Measurements from ENCODE around the gene PITPNC1. TPM values are rescaled to one million over a fixed set of nuclear protein-coding genes. Genes with fewer than 3 reads are reported as not detected.
A peak's percentile ranks its signal among the peaks of the same experiment; 100 is the strongest.

PITPNC1 gene
- total RNA-seq, 4 donors from 2014 or later, result 1.6 to 6.0 (median 3.2) TPM

DNA sequence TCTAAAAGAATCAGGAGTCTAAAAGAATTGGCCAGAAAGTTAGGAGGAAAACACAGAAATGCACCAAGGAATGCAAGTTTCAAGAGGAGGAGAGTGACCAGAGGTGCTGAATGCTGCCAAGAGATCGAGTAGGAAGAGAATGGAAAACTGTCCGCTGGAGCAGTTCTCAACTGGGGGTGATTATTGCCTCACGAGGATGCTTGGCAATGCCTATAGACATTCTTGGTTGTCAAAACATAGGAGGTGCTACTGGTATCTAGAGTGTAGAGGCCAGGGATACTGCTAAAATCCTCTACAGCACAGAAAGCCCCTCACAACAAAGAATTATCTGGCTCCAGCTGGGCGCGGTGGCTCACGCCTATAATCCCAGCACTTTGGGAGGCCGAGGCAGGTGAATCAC, 258.6 kb downstream of the PITPNC1 start:
- 87% methylated on average over 7 of the region's 7 CpGs for WGBS
- Histone ChIP-seq H3K9me3 (no peaks in the 10 kb centered on the region), H3K4me3 (no peak overlapping the region), H3K27me3 (no peaks in the 10 kb centered on the region), H3K4me1 (peaks cover 20% of the 10 kb centered on the region), H3K27ac (no peak overlapping the region), H3K36me3 (no peaks in the 10 kb centered on the region)
- DNase-seq (ENCODE audit: low spot score in 2 of 2), result no peak
- TF ChIP-seq EP300 (IDR thresholded peaks at IDR 0.05) (no peak), POLR2A (IDR thresholded peaks at IDR 0.05) (no peak), POLR2AphosphoS5 (IDR thresholded peaks at IDR 0.05) (no peak)
- TF ChIP-seq, protein P1, sequence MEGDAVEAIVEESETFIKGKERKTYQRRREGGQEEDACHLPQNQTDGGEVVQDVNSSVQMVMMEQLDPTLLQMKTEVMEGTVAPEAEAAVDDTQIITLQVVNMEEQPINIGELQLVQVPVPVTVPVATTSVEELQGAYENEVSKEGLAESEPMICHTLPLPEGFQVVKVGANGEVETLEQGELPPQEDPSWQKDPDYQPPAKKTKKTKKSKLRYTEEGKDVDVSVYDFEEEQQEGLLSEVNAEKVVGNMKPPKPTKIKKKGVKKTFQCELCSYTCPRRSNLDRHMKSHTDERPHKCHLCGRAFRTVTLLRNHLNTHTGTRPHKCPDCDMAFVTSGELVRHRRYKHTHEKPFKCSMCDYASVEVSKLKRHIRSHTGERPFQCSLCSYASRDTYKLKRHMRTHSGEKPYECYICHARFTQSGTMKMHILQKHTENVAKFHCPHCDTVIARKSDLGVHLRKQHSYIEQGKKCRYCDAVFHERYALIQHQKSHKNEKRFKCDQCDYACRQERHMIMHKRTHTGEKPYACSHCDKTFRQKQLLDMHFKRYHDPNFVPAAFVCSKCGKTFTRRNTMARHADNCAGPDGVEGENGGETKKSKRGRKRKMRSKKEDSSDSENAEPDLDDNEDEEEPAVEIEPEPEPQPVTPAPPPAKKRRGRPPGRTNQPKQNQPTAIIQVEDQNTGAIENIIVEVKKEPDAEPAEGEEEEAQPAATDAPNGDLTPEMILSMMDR (IDR thresholded peaks at IDR 0.05), result no peak

DNA sequence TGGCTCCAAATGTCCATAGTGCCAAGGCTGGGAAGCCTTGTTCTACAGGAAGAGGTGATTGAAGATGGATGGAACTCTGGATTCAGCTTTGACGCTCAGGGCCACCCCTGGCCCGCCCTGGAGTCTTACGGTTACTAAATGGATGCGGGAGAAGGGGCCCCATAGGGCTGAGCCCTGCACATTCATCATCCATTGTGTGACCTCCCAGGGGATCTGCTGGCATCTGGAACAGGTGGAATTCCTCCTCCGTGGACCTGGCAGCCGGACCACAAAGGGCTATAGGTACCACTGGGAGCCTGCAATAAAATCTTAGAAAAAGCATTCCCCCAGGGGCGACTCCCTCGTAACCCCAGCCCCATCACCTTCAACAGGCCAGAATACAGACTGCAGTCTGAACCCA, 259.2 kb downstream of the PITPNC1 start:
- Histone ChIP-seq H3K27me3 (no peaks in the 10 kb centered on the region), H3K27ac (no peak overlapping the region), H3K4me3 (no peak overlapping the region), H3K36me3 (no peaks in the 10 kb centered on the region), H3K4me1 (peaks cover 20% of the 10 kb centered on the region), H3K9me3 (no peaks in the 10 kb centered on the region)
- no peak for TF ChIP-seq POLR2A (IDR thresholded peaks at IDR 0.05)
- TF ChIP-seq POLR2AphosphoS5 (IDR thresholded peaks at IDR 0.05), result no peak
- TF ChIP-seq EP300 (IDR thresholded peaks at IDR 0.05), result no peak
- TF ChIP-seq, protein P1 (IDR thresholded peaks at IDR 0.05), result no peak
- WGBS, result 96% methylated on average over 5 of the region's 8 CpGs
- no peak for DNase-seq (ENCODE audit: low spot score in 2 of 2)

DNA sequence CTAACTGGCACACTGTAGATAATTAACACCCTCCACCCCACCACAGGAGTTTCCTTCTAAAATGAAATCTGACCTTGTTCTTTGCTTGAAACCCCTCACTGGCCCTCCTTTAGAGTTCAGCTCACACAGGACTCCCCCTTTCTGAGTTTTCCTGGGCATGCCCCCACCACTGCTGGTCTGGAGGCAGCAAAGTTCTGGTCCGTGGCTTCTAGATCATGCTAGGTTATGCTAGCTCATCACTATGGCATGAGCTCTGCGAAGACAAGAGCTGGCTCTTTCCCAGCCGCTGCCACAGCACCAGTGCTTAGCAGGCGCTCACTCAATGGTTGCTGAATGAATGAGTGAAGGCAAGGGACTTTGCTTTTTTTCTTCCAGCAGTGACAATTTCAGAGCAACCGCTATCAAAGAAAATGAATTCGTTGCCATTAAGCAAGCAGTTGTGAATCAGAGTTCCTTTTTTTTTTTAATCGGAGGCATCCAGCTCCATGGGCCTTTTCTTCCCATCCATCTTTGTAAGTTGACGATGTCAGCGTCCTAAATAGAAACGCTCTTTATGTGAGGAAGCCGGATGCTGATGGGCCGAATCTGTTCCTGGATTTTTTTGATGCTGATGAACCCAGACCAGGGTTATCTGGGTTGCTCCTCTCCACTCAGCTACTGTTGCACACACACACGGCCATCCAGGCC, 259.9 kb downstream of the PITPNC1 start:
- Histone ChIP-seq H3K4me1 (peaks cover 20% of the 10 kb centered on the region), H3K36me3 (no peaks in the 10 kb centered on the region), H3K4me3 (no peak overlapping the region), H3K27me3 (no peaks in the 10 kb centered on the region), H3K27ac (peak overlapping the region; percentile 60), H3K9me3 (no peaks in the 10 kb centered on the region)
- no peak for DNase-seq (ENCODE audit: low spot score in 2 of 2)
- TF ChIP-seq POLR2A (IDR thresholded peaks at IDR 0.05), result no peak
- TF ChIP-seq, protein P1 (IDR thresholded peaks at IDR 0.05), result no peak
- no peak for TF ChIP-seq EP300 (IDR thresholded peaks at IDR 0.05)
- TF ChIP-seq POLR2AphosphoS5 (IDR thresholded peaks at IDR 0.05), result no peak
- 83% methylated on average over 13 of the region's 13 CpGs for WGBS

DNA sequence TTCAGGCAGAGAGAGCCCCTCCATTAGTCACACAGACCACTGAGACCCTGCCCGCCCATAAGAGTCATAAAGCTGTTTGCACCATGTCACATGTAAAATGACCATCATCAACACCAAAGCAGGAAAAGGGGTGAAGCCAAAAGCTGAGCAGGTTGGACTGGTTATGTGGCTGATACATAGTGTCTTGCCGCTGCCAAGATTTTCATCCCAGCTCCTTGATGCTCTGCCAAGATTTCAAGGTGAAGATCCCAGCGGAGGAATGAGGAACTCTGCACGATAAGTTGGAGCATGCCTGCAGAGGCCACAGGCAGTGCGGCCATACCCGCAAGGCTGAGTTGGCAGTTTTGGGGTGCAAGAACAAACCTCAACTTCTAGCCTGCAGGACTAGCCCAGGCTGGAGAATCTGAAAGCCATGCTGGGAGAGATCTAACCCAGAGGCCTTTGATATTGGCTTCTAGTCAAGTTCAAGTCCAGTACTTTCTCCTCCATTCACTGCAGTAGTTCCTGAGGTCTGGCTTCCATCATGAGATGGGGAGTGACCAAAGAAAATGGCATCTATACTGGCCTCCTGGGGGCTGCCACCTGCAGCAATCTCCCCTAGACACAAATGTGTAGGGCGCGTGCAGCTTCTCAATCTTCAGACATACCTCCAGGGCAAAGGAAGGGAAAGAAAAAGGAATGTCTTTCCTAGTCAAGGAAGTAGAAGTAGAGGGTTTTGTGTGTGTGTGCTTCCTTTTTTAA, 261.0 kb downstream of the PITPNC1 start:
- H3K36me3 ChIP-seq, result no peaks in the 10 kb centered on the region
- H3K9me3 ChIP-seq, result no peaks in the 10 kb centered on the region
- H3K4me3 ChIP-seq, result no peak overlapping the region
- peak in 1 of 2 donors; percentile 59 for DNase-seq (ENCODE audit: low spot score in 2 of 2)
- TF ChIP-seq, protein P1 (IDR thresholded peaks at IDR 0.05), result no peak
- TF ChIP-seq EP300 (IDR thresholded peaks at IDR 0.05), result no peak
- peak in 1 of 3 donors; percentile 60 for TF ChIP-seq POLR2AphosphoS5 (IDR thresholded peaks at IDR 0.05)
- no peak for TF ChIP-seq POLR2A (IDR thresholded peaks at IDR 0.05)
- peaks cover 20% of the 10 kb centered on the region for H3K4me1 ChIP-seq
- WGBS, result 59% methylated on average over 5 of the region's 8 CpGs
- no peaks in the 10 kb centered on the region for H3K27me3 ChIP-seq
- peak overlapping the region; percentile 60 for H3K27ac ChIP-seq

DNA sequence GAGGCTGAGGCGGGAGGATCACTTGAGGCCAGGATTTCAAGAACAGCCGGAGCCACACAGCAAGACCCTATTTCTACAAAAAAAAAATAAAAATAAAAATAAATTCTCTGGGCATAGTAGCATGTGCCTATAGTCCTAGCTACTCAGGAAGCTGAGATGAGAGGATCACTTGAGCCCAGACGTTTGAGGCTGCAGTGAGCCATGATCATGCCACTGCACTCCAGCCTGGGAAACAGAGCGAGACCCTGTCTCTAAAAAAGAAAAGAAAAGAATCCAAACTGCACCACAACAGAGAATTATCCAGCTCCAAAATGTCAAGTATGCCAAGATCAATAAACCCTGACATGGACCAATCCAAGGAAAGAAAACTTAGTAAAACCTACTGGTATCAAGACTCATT, 261.8 kb downstream of the PITPNC1 start:
- TF ChIP-seq EP300 (IDR thresholded peaks at IDR 0.05) (no peak), POLR2AphosphoS5 (IDR thresholded peaks at IDR 0.05) (no peak), POLR2A (IDR thresholded peaks at IDR 0.05) (no peak)
- TF ChIP-seq, protein P1 (IDR thresholded peaks at IDR 0.05), result no peak
- no peaks in the 10 kb centered on the region for H3K36me3 ChIP-seq
- no peak overlapping the region for H3K4me3 ChIP-seq
- DNase-seq (ENCODE audit: low spot score in 2 of 2), result no peak
- peak overlapping the region; percentile 12 for H3K27ac ChIP-seq
- WGBS, result 76% methylated on average over 4 of the region's 4 CpGs
- H3K27me3 ChIP-seq, result no peaks in the 10 kb centered on the region
- no peaks in the 10 kb centered on the region for H3K9me3 ChIP-seq
- peaks cover 20% of the 10 kb centered on the region for H3K4me1 ChIP-seq

All from suprapubic skin (tissue), 4 donors.